HG03565 (cell line): ENCODE results near the gene SLC41A3.
"Not testable (repeated sequence)": the region's sequence is repeated elsewhere in the genome, so short reads cannot be mapped to it uniquely, and the experiment has no call there.

Experiments used
- ATAC-seq: cut with Tn5 transposase; IDR thresholded peaks from one replicate; pipeline ENCODE4 v1.9.1; 2021; ENCODE audit warnings: mild to moderate bottlenecking, moderate library complexity; ENCODE audit not compliant: unreplicated experiment

The SLC41A3 gene

DNA sequence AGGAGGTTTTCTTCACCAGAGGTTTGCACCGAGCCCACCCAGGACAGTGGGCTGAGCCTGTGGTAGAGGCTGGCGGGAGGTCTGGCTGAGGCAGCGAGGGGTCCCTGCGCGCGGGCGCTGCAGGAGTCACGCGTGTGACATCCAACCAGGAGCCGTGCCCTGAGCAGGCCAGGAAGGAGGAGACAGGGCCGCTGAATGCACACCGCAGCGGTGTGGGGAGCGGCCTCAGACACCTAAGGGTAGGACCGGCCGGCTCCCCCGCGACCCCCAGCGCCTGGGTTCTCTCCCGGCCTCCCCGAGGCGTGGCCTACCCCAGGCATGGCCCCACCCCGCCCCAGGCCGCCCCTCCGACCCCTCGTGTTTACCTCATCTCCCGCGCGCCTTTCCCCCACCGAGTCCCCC is 412 bp downstream of the SLC41A3 start:
- ATAC-seq = peak; percentile 9

DNA sequence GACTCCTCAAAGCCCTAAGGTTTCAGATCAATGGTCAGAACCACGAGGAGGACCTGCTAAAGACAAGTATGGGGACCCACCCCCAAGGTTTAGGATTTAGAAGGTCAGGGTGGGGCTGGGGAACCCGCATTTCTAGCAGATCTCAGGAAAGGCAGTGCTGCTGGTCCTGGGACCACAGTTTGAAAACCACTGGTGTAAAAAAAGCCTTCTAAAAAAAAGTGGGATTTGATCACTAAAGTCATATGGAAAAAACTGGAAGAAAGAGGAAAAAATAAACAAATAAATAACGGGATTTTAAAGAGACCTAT is 832 bp downstream of the SLC41A3 start:
- no peak for ATAC-seq

DNA sequence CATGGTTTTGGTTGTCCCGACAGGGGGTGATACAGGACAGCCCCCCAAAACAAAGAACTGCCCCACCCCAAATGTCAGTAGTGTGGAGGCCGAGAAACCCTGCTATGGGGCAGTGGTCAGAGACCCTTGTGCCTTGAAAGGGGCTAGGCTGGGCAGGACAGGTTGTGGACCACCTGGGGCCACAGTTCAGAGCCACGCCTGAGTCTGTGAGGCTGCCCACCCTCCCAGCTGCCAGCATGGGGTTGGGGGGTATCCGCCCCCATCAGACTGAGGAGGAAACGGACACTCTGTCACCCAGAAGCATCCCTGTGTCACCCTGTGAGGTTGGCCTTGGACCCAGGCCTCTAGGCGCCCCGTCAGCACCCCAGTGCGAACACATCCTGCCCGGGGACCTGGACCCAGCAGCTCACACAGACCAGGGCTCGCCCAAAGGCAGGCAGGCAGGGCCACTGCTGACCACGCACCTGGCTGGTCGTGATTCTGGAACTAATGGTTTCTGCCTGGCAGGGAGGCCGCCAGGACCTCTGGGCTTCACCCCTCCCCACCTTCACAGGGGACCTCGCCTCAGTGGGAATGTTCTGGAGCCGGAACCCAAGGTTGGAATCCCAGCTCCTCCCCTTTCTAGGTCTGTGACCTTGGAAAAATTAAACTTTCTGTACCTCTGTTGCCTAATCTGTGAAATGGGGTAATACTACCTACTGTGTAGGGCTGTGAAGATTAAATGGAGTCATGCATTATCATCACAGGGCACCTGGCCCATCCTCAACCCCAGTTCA is 1.4 kb downstream of the SLC41A3 start:
- no peak for ATAC-seq

DNA sequence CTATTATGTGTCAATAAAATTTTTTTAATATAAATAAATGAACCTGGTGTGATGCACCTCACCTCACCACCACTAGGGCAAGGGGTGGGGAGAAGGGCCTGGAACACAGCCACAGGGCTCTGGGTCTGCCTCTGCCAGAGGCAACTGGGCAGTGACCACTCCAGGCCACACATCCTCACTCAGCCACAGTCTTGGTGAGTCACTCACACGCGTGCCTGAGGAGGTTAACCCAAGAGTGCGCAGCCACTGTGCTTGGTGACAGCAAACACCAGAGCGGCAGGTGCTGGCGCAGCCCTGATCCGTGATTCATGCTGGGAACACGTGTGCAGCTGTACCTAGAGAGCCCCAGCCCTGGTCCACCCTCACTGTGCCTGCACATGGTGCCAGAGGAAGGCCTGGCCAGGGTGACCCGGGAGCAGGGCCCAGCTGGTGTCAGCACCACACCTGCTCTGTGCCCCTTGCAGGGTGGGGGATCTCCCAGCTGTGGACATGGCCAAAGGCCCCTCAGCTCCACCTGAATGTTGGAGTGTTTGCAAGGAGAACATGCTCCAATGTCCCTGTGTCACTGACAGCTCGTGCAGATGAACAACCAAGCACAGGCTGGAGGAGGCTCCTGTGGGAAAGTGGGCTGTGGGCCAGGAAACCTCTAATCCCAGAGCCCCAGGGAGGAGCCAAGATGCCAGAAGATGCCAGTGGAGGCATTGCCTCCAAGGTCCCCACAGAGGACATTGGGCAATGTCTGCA is 2.1 kb downstream of the SLC41A3 start:
- ATAC-seq = no peak

DNA sequence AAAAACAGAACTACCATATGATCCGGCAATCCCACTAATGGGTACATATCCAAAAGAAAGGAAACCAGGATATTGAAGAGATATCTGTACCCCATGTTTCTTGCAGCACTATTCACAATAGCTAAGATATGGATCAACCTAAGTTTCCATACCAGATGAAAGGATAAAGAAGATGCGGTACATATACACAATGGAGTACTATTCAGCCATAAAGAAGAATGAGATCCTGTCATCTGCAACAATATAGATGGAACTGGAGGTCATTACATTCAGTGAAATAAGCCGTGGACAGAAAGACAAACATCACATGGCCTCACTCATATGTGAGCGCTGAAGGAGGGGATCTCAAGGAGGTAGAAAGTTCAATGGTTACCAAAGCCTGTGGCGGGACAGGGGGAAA is 3.0 kb downstream of the SLC41A3 start:
- no peak for ATAC-seq

DNA sequence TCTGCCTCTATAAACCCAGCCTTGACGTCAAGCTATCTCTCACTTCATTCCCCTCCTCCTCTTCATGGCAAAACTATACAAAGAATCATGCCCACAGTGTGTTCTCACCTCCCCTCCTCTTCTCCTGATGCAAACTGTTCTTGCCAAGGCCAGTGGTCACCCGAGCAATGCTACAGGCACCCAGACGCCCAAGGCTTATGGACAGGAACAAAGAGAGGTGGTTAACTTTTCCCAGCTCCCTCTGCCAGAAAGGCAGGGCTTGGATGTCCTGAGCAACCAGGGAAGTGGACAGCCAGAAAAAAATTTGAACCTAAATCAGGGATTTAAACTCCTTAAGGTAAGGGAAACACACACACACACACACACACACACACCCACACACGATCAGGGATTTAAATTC is 5.1 kb downstream of the SLC41A3 start:
- no peak for ATAC-seq

DNA sequence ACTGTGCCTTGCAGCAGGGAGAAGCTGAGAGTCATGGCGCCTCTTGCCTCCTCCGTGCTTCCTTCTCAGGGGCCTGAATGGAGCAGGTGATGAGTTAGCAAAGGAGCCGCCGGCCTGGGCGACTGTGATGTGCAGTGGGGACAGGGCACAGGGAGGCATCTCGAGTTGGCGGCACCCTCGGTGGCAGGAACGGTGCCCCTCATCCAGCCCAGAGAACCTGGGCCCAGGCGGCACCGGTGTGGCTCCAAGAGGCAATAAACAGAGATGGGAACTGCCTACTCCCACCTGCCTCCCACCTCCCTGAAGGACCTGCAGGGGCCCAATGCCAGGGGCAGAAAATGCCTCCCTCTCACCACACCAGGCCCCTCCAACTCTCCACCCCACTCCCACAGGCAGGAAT is 6.2 kb downstream of the SLC41A3 start:
- no peak for ATAC-seq

DNA sequence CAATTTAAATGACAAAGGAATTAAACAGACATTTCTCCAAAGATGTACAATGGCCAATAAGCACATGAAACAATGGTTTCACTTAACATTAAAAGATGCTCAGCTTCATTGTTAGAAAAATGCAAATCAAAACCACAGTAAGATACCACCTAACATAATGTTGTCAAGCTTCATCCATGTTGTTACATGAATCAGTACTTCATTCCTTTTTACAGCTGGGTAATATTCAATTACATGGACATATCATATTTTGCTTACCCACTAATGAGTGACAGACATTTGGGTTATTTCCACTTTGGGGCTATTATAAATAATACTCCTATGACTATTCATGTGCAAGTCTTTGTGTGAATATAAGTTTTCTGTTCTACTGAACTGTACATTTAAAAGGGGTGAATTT is 7.8 kb downstream of the SLC41A3 start:
- no peak for ATAC-seq

DNA sequence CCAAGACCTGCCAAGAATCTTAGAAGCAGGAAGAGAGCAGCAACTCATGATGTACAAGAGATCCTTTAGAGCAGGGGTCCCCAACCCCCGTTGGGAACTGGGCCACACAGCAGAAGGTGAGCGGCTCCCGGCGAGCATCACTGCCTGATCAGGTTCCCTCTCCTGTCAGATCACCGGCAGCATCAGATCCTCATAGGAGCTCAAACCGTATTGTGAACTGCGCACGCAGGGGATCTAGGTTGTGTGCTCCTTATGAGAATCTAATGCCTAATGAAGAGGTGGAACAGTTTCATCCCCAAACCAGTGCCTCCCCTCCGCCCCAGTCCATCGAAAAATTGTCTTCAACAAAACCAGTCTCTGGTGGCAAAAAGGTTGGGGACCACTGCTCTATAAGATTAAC is 13.8 kb downstream of the SLC41A3 start:
- ATAC-seq = no peak

DNA sequence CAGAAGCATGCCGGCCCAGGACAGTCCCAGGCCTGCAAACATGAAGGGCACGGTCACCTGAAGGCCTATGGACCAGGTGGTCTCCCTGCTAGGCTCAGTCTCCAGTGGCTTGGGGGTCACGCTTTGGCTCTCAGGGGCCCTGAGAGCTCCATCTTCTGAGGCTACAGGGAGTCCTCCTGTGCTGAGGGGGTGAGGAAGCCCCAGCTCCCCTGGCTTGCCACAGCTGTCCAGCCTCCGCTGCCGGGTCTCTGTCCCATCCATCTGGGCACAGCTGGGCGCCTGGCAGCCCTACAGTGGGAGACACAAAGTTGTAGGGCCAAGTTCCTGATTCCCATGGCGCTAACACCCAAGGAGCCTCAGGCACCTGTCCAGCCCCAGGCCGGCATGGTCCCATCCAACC is 16.0 kb downstream of the SLC41A3 start:
- ATAC-seq = no peak

DNA sequence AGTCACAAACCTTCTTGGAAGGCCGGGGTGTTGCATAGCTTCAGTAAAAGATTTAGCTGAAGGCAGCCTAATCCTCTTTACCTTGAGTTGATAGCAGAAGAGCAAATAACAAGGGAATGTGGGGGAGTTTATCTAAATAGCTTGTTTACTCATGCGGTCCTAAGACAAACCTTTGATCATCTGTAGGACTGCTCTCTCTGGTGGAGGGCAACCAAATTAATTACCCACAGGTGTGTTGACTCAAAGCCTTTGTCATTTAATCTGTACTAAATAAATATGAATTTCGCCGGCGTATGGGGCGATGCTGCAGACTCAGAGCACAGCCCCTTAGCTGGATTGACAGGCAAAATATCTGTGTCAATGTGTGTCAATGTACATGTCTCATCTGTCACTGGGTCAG is 17.2 kb downstream of the SLC41A3 start:
- not testable (repeated sequence) for ATAC-seq

DNA sequence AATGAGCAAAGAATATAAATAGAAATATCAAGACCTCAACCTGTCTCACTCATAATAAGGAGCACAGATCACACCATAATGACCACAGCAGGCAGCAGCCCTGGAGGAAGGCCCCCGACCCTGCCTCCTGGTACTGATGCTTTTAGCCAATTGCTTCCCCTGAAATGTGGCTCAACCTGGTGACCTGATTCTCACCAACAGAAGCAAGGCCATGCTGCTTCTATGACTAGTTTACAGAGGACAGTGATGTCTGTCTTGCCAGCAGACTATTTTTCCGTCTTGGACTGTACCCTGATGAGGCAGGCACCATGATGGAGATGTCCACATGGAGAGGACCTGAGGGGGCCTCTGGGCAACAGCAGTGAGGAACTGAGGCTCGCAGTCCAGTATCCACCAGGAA is 18.0 kb downstream of the SLC41A3 start:
- ATAC-seq = no peak

DNA sequence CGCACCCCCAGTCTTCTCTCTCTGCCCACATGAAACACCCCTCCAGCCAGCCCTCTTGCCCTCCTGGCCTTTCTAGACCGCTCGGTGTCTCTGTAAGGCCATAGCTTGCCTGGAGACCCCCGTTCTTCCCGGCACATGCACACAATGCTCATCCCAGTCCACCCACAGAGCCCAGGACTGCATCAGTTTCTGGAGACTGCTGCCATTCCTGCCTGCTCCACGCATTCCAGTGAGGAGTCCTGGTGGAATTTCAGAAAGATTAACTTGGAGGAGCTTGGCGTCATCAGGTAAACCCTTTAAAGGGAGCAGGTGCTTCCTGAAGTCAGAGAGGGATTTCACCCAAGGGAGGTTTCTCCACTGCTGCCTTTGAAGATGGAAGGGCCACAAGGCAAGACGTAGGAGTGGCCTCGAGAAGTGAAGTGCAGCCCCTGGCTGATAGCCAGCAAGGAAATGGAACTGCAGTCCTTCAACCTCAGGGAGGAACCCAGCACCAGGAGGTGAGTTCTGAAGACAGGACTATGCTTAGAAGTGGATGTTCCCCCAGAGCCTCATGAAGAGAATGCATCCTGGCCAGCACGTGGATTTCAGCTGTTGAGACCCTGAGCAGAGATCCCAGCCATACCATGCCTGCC is 19.2 kb downstream of the SLC41A3 start:
- no peak for ATAC-seq

DNA sequence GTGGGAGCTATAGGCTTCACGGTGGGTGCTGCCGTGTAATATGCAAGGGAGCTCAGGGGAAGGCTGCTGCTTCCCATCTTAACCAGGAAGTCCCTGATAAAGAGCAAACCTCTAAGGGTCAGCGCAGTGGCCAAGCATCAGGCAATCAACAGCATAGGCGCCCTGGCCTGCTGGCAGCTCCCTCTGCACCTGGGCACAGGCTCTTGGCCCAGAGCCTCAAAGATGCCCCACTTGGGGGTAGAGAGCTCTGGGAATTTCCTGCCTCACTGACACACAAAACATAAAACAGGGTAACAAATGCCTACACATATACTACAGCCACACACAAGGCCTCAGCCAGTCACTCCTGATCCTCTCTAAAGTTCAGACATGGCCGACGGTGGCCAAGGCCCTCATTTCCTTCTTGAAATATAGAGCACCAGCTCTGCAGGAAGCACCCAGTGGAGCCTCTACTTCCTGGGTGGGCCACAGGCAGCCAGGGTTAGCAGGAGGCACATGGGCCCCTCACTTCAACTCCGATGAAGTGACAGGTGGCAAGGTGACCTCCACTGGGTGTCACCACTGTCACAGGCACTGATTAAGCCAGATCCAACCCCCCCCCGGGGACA is 20.5 kb downstream of the SLC41A3 start:
- ATAC-seq = no peak

DNA sequence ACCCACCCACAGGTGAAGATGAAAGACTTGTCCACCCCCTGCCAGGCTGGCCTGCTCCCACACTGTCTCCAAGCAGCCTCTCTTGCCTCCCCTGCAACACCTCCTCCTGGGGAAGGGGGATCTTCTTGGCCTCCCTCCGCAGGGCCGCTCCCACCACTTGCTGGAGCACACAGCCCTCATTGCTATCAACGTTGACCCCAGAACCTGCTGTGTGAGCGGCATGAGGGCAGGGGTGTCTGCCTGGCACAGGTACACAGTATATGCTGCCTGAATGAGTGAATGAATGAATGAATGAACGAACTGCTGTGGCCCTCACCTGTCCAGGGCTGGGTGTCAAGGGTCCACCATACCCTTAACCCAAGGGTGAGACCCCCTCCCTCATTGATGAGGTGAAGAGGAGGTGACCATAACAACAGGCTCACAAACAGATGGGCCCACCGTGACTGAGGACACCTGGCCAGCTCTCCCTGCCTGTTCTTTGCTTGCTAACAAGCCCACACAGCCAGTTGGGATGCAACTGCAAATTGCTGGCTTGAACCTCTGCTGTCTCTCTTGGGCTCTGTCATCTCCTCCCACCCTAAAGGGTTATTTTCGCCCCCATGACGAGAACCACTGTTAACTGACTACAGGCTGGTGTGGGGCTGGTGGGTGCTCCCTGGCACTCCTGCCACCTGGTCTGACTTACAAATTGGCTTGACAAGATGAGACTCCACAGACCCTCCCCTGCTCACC is 22.5 kb downstream of the SLC41A3 start:
- ATAC-seq = no peak

DNA sequence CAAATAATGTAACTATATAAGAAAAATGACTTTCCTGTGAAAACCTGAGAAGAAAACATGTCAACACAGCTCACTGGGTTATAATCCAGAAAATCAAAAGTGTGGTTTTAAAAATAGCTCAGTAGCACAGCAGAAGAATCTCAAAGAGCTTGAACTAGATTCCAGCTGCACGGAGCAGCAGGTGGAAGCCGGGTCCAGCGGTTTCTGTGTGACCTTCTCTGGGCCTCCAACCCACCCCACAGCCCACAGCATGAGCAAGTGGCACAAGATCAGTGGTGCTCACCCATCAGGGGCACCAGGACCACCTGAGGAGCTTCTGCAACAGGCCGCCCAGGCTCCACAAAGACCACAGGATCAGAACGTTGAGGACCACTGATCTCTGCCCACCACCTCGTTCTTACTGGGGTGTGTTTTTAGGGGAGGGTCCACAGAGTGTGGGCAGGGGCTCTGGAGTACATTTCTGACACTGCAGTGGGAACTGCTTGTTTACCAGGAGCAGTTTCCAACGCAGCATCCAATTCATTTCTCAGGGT is 23.2 kb downstream of the SLC41A3 start:
- no peak for ATAC-seq

DNA sequence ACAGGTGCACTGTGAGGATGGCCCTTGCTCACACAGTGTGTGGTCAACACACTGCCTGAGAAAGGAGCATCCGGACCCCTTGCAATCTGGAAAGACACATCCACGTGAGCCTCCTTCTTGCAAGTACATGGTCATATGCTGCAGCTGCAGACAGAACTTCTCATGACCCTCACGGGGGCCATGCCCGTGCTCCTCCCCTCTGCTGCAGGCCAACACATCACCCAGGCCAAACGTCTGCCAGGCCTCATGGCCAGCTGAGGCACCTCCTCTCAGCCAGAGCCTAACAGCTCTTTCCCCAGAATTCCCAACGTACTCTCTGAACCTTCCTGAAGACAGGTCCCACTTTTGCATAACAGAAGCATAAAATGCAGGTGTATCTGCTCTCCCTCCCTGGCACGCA is 25.3 kb downstream of the SLC41A3 start:
- ATAC-seq = no peak

DNA sequence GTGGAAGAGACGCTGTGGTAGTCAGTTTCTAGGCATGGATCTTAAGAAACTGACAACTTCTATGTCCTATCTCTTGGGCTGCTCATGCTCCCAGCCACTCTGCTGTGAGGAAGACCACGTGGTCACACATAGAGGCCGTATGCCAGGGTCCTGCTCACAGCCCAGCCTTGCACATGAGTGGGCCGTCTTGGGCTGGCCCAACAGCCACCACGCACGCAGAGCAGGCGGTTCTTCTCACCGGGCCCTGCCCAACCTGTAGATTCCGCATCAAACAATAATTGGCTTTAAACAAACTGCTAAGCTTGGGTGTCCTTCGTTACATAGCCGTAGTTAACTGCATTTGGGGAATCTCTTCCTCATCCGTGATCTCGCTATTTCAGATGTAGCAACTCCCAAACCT is 26.0 kb downstream of the SLC41A3 start:
- no peak for ATAC-seq

DNA sequence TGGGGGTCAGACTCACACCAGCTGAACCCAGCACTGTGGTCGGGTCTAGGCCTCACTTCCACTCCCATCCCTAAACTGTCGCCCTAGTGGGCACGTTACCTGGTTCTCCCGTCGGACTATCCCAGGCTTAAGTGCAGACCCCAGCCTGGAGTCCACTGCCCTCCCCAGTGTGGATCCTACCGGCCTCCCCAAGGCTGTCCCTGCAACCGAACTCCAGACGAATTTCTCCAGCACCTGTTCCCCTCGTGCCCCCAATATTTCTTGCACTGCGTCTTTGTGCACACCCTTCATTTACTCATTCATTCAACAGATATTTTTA is 26.5 kb downstream of the SLC41A3 start:
- ATAC-seq = no peak

DNA sequence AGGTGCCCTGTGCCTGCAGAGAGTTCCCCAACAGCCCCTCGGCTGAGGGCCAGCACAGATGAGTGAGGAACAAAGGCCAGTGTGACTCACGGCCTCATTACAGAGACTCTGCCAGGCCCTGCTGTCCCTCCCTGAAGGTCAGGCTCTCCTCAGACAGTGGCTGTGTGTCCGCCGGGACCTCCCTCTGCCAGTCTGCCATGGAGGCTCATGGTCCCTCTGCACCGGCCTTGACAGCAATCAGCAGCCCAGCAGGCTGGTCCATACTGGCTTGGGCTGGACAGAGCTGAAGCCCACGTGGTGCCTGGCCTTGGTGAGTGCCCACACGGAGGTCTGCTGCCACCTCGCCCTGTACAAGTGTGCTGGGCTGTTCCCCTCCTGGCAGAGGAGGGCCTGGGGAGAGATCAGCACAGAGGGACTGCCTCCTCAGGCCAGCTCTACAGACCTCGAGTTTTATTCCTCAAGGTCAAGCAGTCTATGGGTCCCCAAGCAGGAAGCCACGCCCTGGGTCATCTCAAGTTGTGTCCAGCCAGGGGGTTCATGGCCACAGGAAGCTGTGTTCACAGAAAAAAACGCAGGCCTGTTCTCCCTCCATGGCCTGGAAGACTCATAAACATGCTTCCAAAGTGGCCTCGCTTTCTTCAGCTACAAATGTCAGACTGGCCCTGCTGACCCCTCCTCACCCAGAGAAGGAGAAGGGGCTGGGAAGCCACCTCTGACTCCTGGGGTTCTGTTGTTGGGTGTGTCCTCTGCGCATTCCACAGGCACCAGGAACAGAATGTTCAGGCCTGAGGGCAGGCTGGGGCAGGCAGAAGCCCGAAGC is 27.0 kb downstream of the SLC41A3 start:
- ATAC-seq = no peak
